Esophagus muscularis mucosa (tissue), 4 donors: ENCODE measurements around the gene HHEX. TPM values are rescaled to one million over a fixed set of nuclear protein-coding genes. Genes with fewer than 3 reads are reported as not detected.

ENCODE experiments used
- DNase-seq: peaks from one replicate; pipeline ENCODE4 v3.0.0-alpha.2; 2017; ENCODE audit errors: extremely low spot score
- H3K27ac ChIP-seq, 4 donors: fragments of 200-600 bp; sonication (generic); replicated peaks in 1 of 4; 1 replicate in 3 of 4; 2 replicates in 1 of 4; pipeline ENCODE4 v1.5.1; 2016 to 2019; ENCODE audit warnings: mild to moderate bottlenecking in 1 of 4
- H3K27me3 ChIP-seq, 4 donors: fragments of 200-600 bp; sonication (generic); one replicate each; pipeline versions ENCODE4 v1.5.1 to v1.6.0; 2016 to 2019
- H3K36me3 ChIP-seq, 4 donors: fragments of 200-600 bp; sonication (generic); one replicate each; pipeline ENCODE4 v1.5.1; 2016 to 2019
- H3K4me1 ChIP-seq, 4 donors: fragments of 200-600 bp; sonication (generic); one replicate each; pipeline ENCODE4 v1.5.1; 2016 to 2019
- H3K4me3 ChIP-seq, 4 donors: fragments of 200-600 bp; sonication (generic); 1 replicate in 2 of 4; 2 replicates in 2 of 4; pipeline ENCODE4 v1.5.1; 2016 to 2019; ENCODE audit warnings: mild to moderate bottlenecking in 4 of 4, moderate library complexity in 1 of 4
- H3K9me3 ChIP-seq, 4 donors: fragments of 200-600 bp; sonication (generic); 1 replicate in 3 of 4; 2 replicates in 1 of 4; pipeline ENCODE4 v1.5.1; 2016 to 2019
- EP300 ChIP-seq: sonication (generic); formaldehyde crosslinking; IDR thresholded peaks from one replicate; pipeline ENCODE4 v1.6.1; 2017; ENCODE audit warnings: antibody characterized with exemption
- POLR2A ChIP-seq: fragments of 450-650 bp; IDR thresholded peaks from one replicate; pipeline ENCODE4 v1.6.1; 2017; ENCODE audit warnings: antibody characterized with exemption, moderate library complexity, mild to moderate bottlenecking, low read depth
- POLR2AphosphoS5 ChIP-seq, 2 donors: sonication (generic); formaldehyde crosslinking; IDR thresholded peaks; one replicate each; pipeline ENCODE4 v1.6.1; 2017; ENCODE audit warnings: antibody characterized with exemption in 2 of 2
- WGBS: methylation state at CpG from one replicate; pipeline ENCODE4 v1.1.5; 2018; 5-methylcytosine and 5-hydroxymethylcytosine counted together
- intact Hi-C: fragments of 100-400 bp; cut with DNase I; formaldehyde crosslinking; loops from one replicate; pipeline ENCODE4 v1.15.1; 2023
- total RNA-seq, 4 donors: library from RNA; depleted of rRNA; stranded (reverse); fragments of >200 nt; gene quantifications; one replicate each; pipeline versions ENCODE4 v1.1.0 to v1.2.1, GENCODE V29; 2016
- TF ChIP-seq, protein P1 (sequence below), 3 experiments: fragments of 200-600 bp in 2 of 3; fragments of 450-650 bp in 1 of 3; sonication (generic) in 2 of 3; IDR thresholded peaks; one replicate each; pipeline ENCODE4 v1.5.1; 2017 to 2019; ENCODE audit warnings: antibody characterized with exemption in 3 of 3, mild to moderate bottlenecking in 2 of 3, moderate library complexity in 1 of 3

The HHEX gene
- total RNA-seq, 4 donors from 2014 or later, result 4.6 to 8.6 (median 8.3) TPM

DNA sequence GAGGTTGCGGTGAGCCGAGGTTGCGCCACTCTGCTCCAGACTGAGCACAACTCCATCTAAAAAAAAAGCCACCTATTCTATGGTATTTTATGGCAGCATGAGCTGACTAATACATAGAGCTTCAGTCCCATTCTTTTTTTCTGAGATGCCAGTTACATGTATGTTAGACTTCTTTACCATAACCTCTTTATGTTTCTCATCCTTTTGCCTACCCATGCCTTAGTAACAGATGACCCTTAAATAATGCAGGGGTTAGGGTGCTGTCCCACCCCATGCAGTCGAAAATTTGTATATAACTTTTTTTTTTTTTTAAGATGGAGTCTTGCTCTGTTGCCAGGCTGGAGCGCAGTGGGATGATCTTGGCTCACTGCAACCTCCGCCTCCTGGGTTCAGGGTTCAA lies 22.7 kb upstream of the HHEX start:
- H3K27ac ChIP-seq, result no peak overlapping the region
- TF ChIP-seq POLR2AphosphoS5 (IDR thresholded peaks at IDR 0.05), result no peak
- no peak for TF ChIP-seq POLR2A
- TF ChIP-seq EP300, result no peak
- TF ChIP-seq, protein P1, sequence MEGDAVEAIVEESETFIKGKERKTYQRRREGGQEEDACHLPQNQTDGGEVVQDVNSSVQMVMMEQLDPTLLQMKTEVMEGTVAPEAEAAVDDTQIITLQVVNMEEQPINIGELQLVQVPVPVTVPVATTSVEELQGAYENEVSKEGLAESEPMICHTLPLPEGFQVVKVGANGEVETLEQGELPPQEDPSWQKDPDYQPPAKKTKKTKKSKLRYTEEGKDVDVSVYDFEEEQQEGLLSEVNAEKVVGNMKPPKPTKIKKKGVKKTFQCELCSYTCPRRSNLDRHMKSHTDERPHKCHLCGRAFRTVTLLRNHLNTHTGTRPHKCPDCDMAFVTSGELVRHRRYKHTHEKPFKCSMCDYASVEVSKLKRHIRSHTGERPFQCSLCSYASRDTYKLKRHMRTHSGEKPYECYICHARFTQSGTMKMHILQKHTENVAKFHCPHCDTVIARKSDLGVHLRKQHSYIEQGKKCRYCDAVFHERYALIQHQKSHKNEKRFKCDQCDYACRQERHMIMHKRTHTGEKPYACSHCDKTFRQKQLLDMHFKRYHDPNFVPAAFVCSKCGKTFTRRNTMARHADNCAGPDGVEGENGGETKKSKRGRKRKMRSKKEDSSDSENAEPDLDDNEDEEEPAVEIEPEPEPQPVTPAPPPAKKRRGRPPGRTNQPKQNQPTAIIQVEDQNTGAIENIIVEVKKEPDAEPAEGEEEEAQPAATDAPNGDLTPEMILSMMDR (IDR thresholded peaks at IDR 0.05), result no peak
- no peak overlapping the region for H3K4me3 ChIP-seq
- no peaks in the 10 kb centered on the region for H3K27me3 ChIP-seq
- intact Hi-C loops, result no loop called here
- no peaks in the 10 kb centered on the region for H3K4me1 ChIP-seq
- no peak for DNase-seq
- WGBS, result 95% methylated on average over 6 of the region's 6 CpGs
- H3K9me3 ChIP-seq, result peaks cover 0 to 19% (median 18%) of the 10 kb centered on the region in 4 donors
- H3K36me3 ChIP-seq, result no peaks in the 10 kb centered on the region

DNA sequence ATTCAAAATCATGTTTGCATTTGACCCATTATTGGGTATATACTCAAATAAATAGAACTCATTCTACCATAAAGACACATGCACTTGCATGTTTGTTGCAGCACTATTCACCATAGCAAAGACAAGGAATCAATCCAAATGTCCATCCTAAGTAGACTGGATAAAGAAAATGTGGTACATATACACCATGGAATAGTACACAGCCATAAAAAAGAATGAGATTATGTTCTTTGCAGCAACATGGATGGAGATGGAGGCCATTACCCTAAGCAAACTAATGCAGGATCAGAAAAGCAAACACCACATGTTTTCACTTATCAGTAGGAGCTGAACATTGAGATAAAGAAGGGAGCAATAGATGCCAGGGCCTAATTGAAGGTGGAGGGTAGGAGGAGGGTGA lies 12.0 kb upstream of the HHEX start:
- Histone ChIP-seq H3K4me3 (no peak overlapping the region), H3K36me3 (no peaks in the 10 kb centered on the region), H3K9me3 (no peaks in the 10 kb centered on the region), H3K27me3 (no peaks in the 10 kb centered on the region), H3K4me1 (no peaks in the 10 kb centered on the region), H3K27ac (no peak overlapping the region)
- TF ChIP-seq POLR2AphosphoS5 (IDR thresholded peaks at IDR 0.05), result no peak
- DNase-seq, result no peak
- intact Hi-C loops, result no loop called here

DNA sequence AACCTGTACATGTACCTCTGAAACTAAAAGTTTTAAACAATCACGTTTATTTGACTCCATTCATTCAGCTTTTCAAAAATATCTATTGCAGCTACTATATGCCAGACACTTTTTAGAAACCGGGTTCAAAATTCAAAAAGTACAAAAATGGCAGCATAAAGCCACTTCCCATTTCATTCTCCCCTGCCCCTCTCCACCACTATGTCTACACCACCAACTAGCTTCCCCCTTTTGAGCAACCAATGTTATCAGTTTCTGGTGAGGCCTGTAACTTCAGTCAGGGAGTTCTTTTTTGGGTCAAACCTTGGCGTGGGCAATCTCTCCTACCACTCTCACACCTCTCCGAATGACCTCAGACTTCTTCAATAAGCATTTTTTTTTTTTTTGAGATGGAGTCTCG lies 11.5 kb upstream of the HHEX start:
- Histone ChIP-seq H3K27me3 (no peaks in the 10 kb centered on the region), H3K4me1 (no peaks in the 10 kb centered on the region), H3K4me3 (no peak overlapping the region), H3K36me3 (no peaks in the 10 kb centered on the region), H3K9me3 (no peaks in the 10 kb centered on the region), H3K27ac (no peak overlapping the region)
- intact Hi-C loops, result no loop called here
- TF ChIP-seq, protein P1 (IDR thresholded peaks at IDR 0.05), result no peak
- TF ChIP-seq EP300 (no peak), POLR2A (no peak), POLR2AphosphoS5 (IDR thresholded peaks at IDR 0.05) (no peak)
- WGBS, result 95% methylated on average over 5 of the region's 5 CpGs
- DNase-seq, result no peak

DNA sequence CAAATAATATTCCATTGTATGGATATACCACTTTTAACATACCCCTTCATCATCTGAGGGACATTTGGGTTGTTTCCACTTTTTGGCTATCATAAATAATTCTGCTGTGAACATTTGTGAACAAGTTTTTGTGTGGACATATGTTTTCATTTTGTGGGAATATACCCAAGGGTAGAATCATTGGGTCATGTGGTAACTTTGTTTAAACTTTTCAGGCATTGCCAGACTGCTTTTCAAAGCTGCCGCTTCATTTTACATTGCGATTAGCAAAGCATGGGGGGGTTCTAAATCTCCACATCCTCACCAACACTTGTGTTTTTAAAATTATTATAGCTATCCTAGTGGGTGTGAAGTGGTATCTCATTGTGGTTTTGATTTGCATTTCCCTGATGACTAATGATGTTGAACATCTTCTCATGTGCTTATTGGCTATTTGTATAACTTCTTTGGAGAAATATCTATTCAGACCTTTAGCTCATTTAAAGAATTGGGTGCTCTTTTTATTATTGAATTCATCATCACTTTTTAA lies 8.4 kb upstream of the HHEX start:
- Histone ChIP-seq H3K36me3 (no peaks in the 10 kb centered on the region), H3K9me3 (peaks cover 0 to 9% (median 7%) of the 10 kb centered on the region in 4 donors), H3K27ac (no peak overlapping the region), H3K4me3 (no peak overlapping the region), H3K27me3 (no peaks in the 10 kb centered on the region), H3K4me1 (no peaks in the 10 kb centered on the region)
- WGBS, result 100% methylated on average over 2 of the region's 2 CpGs
- TF ChIP-seq EP300, result no peak
- no peak for TF ChIP-seq POLR2AphosphoS5 (IDR thresholded peaks at IDR 0.05)
- TF ChIP-seq, protein P1 (IDR thresholded peaks at IDR 0.05), result no peak
- TF ChIP-seq POLR2A, result no peak
- DNase-seq, result no peak
- intact Hi-C loops, result no loop called here

DNA sequence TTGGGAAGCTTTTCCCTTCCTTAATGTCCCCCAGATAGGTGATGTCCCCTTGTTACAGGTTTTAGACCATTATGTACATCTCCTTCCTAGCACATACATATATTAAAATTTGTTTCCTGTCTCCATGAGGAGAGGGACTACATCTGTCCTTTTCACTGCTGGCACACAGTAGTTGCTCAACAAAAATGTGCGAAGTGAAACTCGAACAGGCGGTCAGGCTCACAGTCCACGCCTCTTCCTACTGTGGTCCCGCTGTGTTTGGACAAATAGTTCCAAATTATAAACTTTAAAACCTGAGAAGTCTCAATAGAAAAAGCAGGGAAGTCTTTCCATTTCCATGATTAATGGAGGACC lies 1.2 kb upstream of the HHEX start:
- WGBS, result 65% methylated on average over 5 of the region's 5 CpGs
- H3K27ac ChIP-seq, result peak overlapping the region; percentile 81 to 86 (median 84)
- H3K36me3 ChIP-seq, result no peaks in the 10 kb centered on the region
- intact Hi-C loops, result no loop called here
- H3K4me1 ChIP-seq, result peaks cover 10 to 45% (median 38%) of the 10 kb centered on the region in 4 donors
- peak overlapping the region; percentile 67 to 85 (median 77) for H3K4me3 ChIP-seq
- TF ChIP-seq EP300, result no peak
- no peak for TF ChIP-seq POLR2AphosphoS5 (IDR thresholded peaks at IDR 0.05)
- TF ChIP-seq, protein P1 (IDR thresholded peaks at IDR 0.05), result no peak
- no peak for TF ChIP-seq POLR2A
- DNase-seq, result no peak
- peaks cover 0 to 9% (median 7%) of the 10 kb centered on the region in 4 donors for H3K9me3 ChIP-seq
- H3K27me3 ChIP-seq, result peaks cover 0 to 38% (median 2%) of the 10 kb centered on the region in 4 donors
